Endothelial cell of umbilical vein (primary cell): ENCODE data around the gene SKAP1. TPM values are rescaled to one million over a fixed set of nuclear protein-coding genes. Genes with fewer than 3 reads are reported as not detected.

Experiments
- BruUV-seq: library from RNA; stranded (reverse); fragments of 400-500 nt; replicated peaks from 2 replicates; lab custom pipeline; 2021; lab: Mats Ljungman, UMichigan
- CTCF ChIA-PET: fragments of 300-600, 350-600 bp; sonication (Branson Sonifier 250); formaldehyde crosslinking; loops from one replicate; lab custom pipeline; 2021; ENCODE audit warnings: antibody characterized with exemption, inconsistent platforms; lab: Charles Lee
- POLR2A ChIA-PET: fragments of 300-600, 350-600 bp; sonication (Branson Sonifier 250); formaldehyde crosslinking; loops from one replicate; lab custom pipeline; 2021; ENCODE audit warnings: antibody characterized with exemption, inconsistent platforms; lab: Charles Lee
- DNase-seq: peaks from one replicate; pipeline ENCODE4 v3.0.0-alpha.2; 2011; ENCODE audit warnings: low read depth, low spot score
- FAIRE-seq: peaks from 2 replicates; lab custom pipeline; 2011; peaks lifted over from hg19 to GRCh38; lab: Jason Lieb, UNC
- H2AFZ ChIP-seq: 2 replicates; pipeline ENCODE4 v1.6.0; 2012; ENCODE audit warnings: low read depth, low read length, control low read depth, inconsistent platforms
- H3K27ac ChIP-seq: 2 replicates; pipeline ENCODE4 v1.5.1; 2011; ENCODE audit warnings: low read depth, mild to moderate bottlenecking, control low read depth, low read length, moderate library complexity; ENCODE audit not compliant: insufficient read depth
- H3K27me3 ChIP-seq, 2 experiments: 2 replicates each; pipeline versions ENCODE4 v1.6.0 to v1.6.1; 2011; ENCODE audit warnings: low read length in 2 of 2, mixed read lengths in 1 of 2; ENCODE audit not compliant: control insufficient read depth in 2 of 2, insufficient read depth in 2 of 2
- H3K36me3 ChIP-seq, 2 experiments: 2 replicates in 1 of 2; 3 replicates in 1 of 2; pipeline ENCODE4 v1.5.1; 2011; ENCODE audit warnings: low read length in 2 of 2, mild to moderate bottlenecking in 1 of 2, moderate library complexity in 1 of 2; ENCODE audit not compliant: control insufficient read depth in 2 of 2, insufficient read depth in 2 of 2; ENCODE audit errors: extremely low read depth in 1 of 2
- H3K4me1 ChIP-seq: 3 replicates; pipeline ENCODE4 v1.5.1; 2011; ENCODE audit warnings: mild to moderate bottlenecking, low read length; ENCODE audit not compliant: control insufficient read depth, insufficient read depth; ENCODE audit errors: extremely low read depth
- H3K4me2 ChIP-seq: 2 replicates; pipeline ENCODE4 v1.6.1; 2011; ENCODE audit warnings: low read length, control low read depth, mixed read lengths; ENCODE audit not compliant: insufficient read depth
- H3K4me3 ChIP-seq, 3 experiments: fragments of 200-600 bp in 1 of 3; sonication (generic), shearing (Covaris generic) in 1 of 3; replicated peaks in 1 of 3; 2 replicates each; pipeline ENCODE4 v1.5.1; 2011 to 2016; ENCODE audit warnings: control low read depth in 3 of 3, low read length in 3 of 3, mild to moderate bottlenecking in 2 of 3, inconsistent platforms in 1 of 3, low read depth in 1 of 3, moderate library complexity in 1 of 3; ENCODE audit not compliant: insufficient read depth in 1 of 3
- H3K79me2 ChIP-seq: 2 replicates; pipeline ENCODE4 v1.6.0; 2012; ENCODE audit warnings: low read length, inconsistent platforms; ENCODE audit not compliant: control insufficient read depth, insufficient read depth
- H3K9ac ChIP-seq: replicated peaks from 2 replicates; pipeline ENCODE3; 2011; ENCODE audit warnings: low read length, control low read depth; ENCODE audit not compliant: insufficient read depth; ENCODE audit errors: extremely low read depth
- H3K9me1 ChIP-seq: replicated peaks from 3 replicates; pipeline ENCODE4 v1.6.0; 2011; ENCODE audit warnings: mild to moderate bottlenecking, low read length; ENCODE audit not compliant: control insufficient read depth, insufficient read depth; ENCODE audit errors: extremely low read depth
- H3K9me3 ChIP-seq: replicated peaks from 2 replicates; pipeline ENCODE4 v1.5.1; 2012; ENCODE audit warnings: low read length, inconsistent platforms; ENCODE audit not compliant: control insufficient read depth, insufficient read depth
- H4K20me1 ChIP-seq: replicated peaks from 2 replicates; pipeline ENCODE3; 2011; ENCODE audit warnings: mild to moderate bottlenecking, low read length; ENCODE audit not compliant: control insufficient read depth, insufficient read depth; ENCODE audit errors: extremely low read depth
- EZH2 ChIP-seq: IDR thresholded peaks from 2 replicates; pipeline ENCODE4 v1.6.1; 2012; ENCODE audit warnings: borderline replicate concordance, low read depth, mild to moderate bottlenecking, moderate library complexity, low read length, inconsistent platforms; ENCODE audit not compliant: severe bottlenecking
- FOS ChIP-seq: IDR thresholded peaks from 2 replicates; pipeline ENCODE4 v1.6.1; 2011; ENCODE audit warnings: mild to moderate bottlenecking, low read length, moderate library complexity, borderline replicate concordance; ENCODE audit not compliant: insufficient read depth
- GATA2 ChIP-seq: IDR thresholded peaks from 2 replicates; pipeline ENCODE4 v1.7.0; 2011; ENCODE audit warnings: low read depth, mild to moderate bottlenecking, moderate library complexity, mixed read lengths, low read length; ENCODE audit not compliant: insufficient read length, insufficient read depth
- MYC ChIP-seq: IDR thresholded peaks from one replicate; pipeline ENCODE4 v1.6.1; 2011; ENCODE audit warnings: mild to moderate bottlenecking, low read depth, low read length
- POLR2A ChIP-seq: IDR thresholded peaks from 2 replicates; pipeline ENCODE4 v1.6.1; 2012; ENCODE audit warnings: low read depth, mild to moderate bottlenecking, control low read depth, low read length
- POLR2AphosphoS5 ChIP-seq: IDR thresholded peaks from 2 replicates; pipeline ENCODE4 v1.6.1; 2012; ENCODE audit warnings: low read depth, mild to moderate bottlenecking, control low read depth, low read length, moderate library complexity; ENCODE audit not compliant: insufficient read depth
- dilution Hi-C: fragments of 300-500 bp; cut with MboI; formaldehyde crosslinking; loops from one replicate; pipeline ENCODE4 v1.15.0; 2019; ENCODE audit warnings: low sequenced_read_pairs; ENCODE audit not compliant: extremely low pct_ligation_motif_present
- intact Hi-C: fragments of 100-400 bp; cut with micrococcal nuclease; formaldehyde crosslinking; loops from one replicate; pipeline ENCODE4 v1.10.0; 2022
- polyA plus RNA-seq, 4 experiments: library from polyadenylated mRNA; depleted of rRNA in 3 of 4; stranded (reverse) in 3 of 4; unstranded in 1 of 4; fragments of >200 nt; gene quantifications; 2 replicates each; pipeline versions ENCODE4 v1.2.1 to v1.2.3, GENCODE V29; 2011 to 2012; ENCODE audit warnings: missing spikeins in 1 of 4
- total RNA-seq: library from RNA; stranded (reverse); gene quantifications from 2 replicates; pipeline ENCODE4 v1.2.3, GENCODE V29; 2021
- TF ChIP-seq, protein P1 (sequence below): IDR thresholded peaks from 2 replicates; pipeline ENCODE4 v1.6.1; 2011; ENCODE audit not compliant: insufficient read depth, insufficient read length
- TF ChIP-seq, protein P2 (sequence below), 2 donors: IDR thresholded peaks; 1 replicate in 1 of 2; 2 replicates in 1 of 2; pipeline ENCODE4 v1.5.1; 2011; ENCODE audit warnings: low read length in 2 of 2, mild to moderate bottlenecking in 2 of 2, moderate library complexity in 2 of 2, control low read depth in 1 of 2, inconsistent platforms in 1 of 2, low read depth in 1 of 2; ENCODE audit not compliant: insufficient read depth in 1 of 2; ENCODE audit errors: extremely low read depth in 1 of 2

Gene SKAP1
- total and polyA plus RNA-seq, 2 donors (not counting 3 experiments of a cell fraction or from before 2014, with no cell fraction given), result 0.75 TPM; not detected in 1

DNA sequence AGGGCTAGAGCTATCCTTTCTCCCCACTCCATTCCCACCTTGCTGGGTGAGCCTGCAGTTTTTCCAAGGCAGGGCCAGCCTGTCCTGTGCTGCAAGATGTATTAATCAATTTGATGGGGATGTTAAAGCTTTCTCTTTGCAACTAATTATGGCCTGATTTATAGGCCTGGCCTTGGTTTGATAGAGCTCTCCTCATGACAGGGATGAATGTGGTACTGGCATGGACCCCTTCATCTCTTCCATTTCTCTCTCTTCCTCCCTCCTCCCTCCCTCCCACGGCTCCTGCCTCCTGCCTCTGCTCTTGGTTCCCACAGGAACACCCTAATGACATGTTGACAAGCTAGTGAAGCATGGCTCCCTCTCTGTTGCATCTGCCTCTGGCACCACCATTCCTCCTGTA lies 47.2 kb upstream of the SKAP1 start:
- TF ChIP-seq MYC, result no peak
- TF ChIP-seq POLR2A, result no peak
- TF ChIP-seq, protein P1, sequence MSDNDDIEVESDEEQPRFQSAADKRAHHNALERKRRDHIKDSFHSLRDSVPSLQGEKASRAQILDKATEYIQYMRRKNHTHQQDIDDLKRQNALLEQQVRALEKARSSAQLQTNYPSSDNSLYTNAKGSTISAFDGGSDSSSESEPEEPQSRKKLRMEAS, result no peak
- TF ChIP-seq, protein P2, sequence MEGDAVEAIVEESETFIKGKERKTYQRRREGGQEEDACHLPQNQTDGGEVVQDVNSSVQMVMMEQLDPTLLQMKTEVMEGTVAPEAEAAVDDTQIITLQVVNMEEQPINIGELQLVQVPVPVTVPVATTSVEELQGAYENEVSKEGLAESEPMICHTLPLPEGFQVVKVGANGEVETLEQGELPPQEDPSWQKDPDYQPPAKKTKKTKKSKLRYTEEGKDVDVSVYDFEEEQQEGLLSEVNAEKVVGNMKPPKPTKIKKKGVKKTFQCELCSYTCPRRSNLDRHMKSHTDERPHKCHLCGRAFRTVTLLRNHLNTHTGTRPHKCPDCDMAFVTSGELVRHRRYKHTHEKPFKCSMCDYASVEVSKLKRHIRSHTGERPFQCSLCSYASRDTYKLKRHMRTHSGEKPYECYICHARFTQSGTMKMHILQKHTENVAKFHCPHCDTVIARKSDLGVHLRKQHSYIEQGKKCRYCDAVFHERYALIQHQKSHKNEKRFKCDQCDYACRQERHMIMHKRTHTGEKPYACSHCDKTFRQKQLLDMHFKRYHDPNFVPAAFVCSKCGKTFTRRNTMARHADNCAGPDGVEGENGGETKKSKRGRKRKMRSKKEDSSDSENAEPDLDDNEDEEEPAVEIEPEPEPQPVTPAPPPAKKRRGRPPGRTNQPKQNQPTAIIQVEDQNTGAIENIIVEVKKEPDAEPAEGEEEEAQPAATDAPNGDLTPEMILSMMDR (IDR thresholded peaks at IDR 0.05; ENCODE audit: extremely low read depth in 1 of 2, insufficient read depth in 1 of 2, low read depth in 1 of 2, low read length in 2 of 2), result no peak
- no peak for TF ChIP-seq POLR2AphosphoS5
- no peak for TF ChIP-seq GATA2
- no peak for TF ChIP-seq FOS
- no peak for TF ChIP-seq EZH2
- H3K79me2 ChIP-seq, result no peaks in the 10 kb centered on the region
- peaks cover 5 to 30% of the 10 kb centered on the region in 2 experiments for H3K27me3 ChIP-seq
- ChIA-PET CTCF (interaction anchor here (1.0 to 1.5 kb wide), 4 partner anchors 20 to 215 kb away, joined by 3 to 5 read pairs (median 3); partner anchors contain the start of gene HOXB5), POLR2A (no interaction called here)
- no peaks in the 10 kb centered on the region for H3K9me1 ChIP-seq
- H3K4me1 ChIP-seq, result no peaks in the 10 kb centered on the region
- no peak for DNase-seq
- no TSS peak for BruUV-seq
- H4K20me1 ChIP-seq, result no peaks in the 10 kb centered on the region
- no peak overlapping the region for H3K27ac ChIP-seq
- no peak overlapping the region for H2AFZ ChIP-seq
- H3K4me3 ChIP-seq, result no peak overlapping the region
- no peak for FAIRE-seq
- dilution Hi-C loops, result no loop called here
- no peak overlapping the region for H3K9ac ChIP-seq
- H3K4me2 ChIP-seq, result no peak overlapping the region
- no peaks in the 10 kb centered on the region for H3K9me3 ChIP-seq
- H3K36me3 ChIP-seq, result no peaks in the 10 kb centered on the region
- intact Hi-C loops, result no loop called here
